GM19467 (cell line): Measurements from ENCODE around the gene HES5.
"Not testable (repeated sequence)": the region's sequence is repeated elsewhere in the genome, so short reads cannot be mapped to it uniquely, and the experiment has no call there.

Source experiments
- ATAC-seq: cut with Tn5 transposase; IDR thresholded peaks from one replicate; pipeline ENCODE4 v1.9.1; 2021; ENCODE audit warnings: mild to moderate bottlenecking, moderate library complexity; ENCODE audit not compliant: unreplicated experiment

Gene HES5, protein sequence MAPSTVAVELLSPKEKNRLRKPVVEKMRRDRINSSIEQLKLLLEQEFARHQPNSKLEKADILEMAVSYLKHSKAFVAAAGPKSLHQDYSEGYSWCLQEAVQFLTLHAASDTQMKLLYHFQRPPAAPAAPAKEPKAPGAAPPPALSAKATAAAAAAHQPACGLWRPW

DNA sequence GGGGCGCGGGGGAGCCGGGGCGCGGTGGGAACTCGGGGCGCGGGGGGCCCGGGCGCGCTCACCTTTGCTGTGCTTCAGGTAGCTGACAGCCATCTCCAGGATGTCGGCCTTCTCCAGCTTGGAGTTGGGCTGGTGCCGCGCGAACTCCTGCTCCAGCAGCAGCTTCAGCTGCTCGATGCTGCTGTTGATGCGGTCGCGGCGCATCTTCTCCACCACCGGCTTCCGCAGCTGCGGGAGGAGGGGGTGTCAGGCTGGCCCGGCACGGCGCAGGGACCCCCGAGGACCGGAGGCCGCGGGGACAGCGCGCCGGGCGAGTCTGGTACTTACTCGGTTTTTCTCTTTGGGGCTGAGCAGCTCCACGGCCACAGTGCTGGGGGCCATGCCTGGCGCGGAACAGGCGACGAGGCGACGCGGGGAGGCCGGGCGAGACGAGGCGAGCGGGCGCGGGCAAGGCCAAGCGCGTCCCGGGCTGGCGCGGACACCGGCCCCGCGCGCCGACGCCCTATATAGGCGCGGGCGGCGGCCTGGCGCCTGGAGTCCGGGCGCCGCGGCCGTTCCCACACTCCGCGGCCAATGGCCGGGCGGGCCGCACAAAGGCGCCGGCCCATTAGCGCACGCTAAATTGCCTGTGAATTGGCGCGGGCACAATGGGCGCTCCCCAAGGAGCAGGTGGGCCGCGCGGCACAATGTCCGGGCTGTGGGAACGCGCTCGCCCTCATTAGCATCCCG, at the start of gene HES5:
TSS of gene HES5 (minus strand) at position 480 of the 729 bp plus-strand sequence. CDS start at position 381, 99 bp downstream.
- no peak for ATAC-seq

DNA sequence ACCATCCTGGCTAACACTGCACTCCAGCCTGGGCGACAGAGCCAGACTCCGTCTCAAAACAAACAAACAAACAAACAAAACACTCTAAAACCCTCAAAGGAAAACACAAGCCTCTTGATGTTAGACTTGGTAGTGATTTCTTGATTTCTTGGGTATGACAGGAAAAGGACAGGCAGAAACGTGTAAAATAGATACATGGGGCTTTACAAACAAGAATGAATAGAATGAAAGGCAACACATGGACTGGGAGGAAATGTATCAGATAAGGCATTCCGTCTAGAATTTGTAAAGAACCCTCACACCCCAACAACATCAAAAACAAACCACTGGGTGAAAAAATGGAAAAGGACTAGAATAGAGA, 48.7 kb upstream of the HES5 start:
- ATAC-seq, result no peak

DNA sequence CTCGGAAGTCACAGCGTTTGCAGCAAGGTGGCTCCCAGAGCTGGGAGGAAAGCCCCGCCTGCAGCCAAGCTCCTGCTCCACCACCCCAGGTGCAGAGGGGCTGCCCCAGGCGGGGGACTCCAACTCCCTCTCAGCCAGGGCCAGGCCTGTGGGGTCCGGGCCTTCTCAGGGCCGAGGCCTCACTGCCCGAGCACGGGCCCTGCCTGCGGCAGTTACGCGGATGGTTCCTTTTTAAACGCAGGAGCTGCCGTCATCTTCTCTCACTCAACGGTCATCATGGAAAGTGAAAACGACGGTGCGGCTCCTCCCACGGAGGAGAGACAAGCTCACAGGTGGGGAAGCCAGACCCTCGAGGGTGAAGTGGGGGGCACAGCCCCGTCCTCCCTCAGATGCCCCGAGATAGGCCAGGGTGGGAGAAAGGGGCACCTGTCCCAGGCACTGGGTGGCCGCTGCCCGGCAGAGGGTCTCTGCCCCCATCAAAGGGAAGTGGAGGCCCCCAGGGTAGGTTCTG, 47.6 kb upstream of the HES5 start:
- ATAC-seq, result peak; percentile 39

DNA sequence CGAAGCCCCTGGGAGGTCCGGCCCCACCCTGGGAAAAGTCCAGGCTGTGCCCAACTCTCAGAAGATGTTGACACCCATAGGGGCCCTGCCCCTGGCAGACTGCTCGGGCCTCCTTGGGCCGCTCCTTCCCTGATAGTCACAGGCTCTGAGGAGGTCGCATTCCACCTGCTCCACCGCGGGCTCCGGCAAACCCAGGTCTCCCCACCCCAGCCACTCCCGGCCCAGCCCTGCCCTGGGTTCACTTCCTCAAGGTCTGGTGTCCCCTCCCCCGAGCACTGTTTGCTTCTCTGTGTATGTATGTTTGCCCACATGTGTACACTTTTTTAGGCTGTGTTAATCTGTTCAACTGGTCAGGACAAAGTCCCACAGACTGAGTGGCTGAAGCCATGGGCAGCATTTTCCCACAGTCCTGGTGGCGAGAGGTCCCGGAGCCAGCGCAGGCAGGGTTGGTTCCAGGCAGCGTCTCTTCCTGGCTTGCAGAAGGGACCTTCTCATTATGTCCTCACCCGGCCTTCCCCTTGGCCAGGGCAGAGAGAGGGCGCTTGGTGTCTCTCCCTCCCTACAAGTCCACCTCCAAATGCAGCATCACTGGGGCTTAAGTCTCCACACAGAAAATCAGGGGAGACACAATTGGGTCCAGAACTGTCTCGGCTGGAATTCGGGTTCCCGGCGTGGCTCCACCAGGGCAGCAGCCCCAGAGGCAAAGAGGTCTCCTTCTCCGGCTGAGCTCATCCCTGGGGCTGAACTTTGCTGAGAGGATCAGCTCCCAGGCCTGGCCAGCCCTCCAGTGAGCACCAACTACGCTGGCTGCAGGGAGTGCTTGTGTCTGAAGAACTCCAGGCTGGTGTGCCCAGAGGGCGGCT, 46.0 kb upstream of the HES5 start:
- ATAC-seq, result no peak

DNA sequence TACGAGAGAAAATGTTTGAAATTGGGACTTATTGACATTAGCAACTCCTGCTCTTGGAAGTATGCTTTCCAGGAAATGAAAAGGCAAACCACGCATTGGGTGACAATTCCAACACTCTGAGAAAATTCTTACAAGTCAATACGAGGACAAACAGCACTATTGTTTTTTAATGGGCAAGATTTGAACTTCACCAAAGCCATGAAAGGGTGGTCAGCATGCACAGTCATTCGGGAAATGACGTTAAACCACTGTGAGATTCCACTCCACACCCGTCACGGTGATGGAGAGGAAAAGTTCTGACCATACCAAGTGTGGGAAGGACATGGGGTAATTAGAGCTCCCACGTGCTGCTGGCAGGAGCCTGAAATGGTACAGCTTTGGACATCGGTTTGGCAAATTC, 44.3 kb upstream of the HES5 start:
- ATAC-seq, result no peak

DNA sequence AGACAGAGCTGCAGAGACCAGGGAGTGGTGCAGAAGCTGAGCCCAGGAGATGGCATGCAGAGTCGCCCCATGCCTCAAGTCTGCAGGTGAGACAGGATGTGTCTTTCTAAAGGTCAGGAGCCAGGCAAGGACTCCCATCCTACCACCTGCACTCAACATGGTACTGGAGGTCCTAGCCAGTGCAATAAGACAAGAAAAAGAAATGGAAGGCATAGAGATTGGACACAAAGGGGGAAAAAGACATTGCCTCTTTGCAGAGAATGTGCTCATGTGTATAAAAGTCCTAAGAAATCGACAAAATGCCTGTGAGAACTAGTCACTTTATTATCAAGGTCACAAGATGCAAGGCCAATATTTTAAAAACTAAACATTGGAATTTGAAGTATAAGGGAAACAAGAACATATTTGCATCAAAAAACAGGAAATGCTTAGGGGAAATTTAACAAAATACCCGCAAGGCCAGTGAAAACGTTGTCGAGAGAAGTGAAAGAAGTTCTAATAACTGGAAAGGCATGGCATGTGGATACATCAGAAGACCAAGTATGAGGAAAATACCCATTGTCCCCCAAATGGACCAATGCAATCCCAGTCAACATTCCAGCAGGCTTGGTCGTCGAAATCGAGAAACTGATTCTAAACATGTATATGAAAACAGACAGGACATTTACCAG, 43.3 kb upstream of the HES5 start:
- no peak for ATAC-seq

DNA sequence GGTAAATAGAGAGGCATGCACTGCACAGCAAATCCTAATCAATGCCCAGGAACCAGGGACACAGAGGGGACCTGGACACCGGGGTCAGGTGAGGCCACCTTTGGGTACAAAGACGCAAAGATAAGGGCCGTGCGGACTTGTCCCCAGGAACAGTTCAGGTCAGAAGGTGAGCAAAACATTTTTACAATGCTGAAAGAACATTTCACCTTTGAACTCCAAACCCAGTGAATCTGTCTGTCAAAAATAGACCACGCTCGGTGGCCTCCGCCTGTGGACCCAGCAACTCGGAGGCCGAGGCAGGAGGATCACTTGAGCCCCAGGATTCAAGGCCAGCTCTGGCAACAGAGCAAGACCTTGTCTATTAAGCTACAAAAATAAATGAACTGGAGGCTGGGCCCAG, 41.3 kb upstream of the HES5 start:
- ATAC-seq, result no peak

DNA sequence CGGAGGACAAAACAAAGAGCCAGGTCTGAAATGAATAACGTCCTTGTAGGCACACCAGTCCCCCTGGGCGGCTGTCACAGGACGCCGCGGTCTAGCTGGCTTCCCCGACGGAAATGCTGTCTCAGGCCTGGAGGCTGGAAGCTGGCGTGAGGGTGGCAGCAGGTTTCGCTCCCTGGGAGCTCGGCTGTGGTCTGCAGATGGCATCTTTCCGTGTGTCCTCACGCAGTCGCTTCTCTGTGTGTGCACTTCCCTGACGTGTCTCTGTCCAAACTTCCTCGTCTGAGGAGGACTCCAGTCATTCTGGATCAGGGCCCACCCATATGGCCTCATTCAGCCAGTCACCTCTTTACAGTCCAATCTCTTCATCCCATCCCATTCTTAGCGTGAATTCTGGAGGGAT, 40.3 kb upstream of the HES5 start:
- ATAC-seq, result no peak

DNA sequence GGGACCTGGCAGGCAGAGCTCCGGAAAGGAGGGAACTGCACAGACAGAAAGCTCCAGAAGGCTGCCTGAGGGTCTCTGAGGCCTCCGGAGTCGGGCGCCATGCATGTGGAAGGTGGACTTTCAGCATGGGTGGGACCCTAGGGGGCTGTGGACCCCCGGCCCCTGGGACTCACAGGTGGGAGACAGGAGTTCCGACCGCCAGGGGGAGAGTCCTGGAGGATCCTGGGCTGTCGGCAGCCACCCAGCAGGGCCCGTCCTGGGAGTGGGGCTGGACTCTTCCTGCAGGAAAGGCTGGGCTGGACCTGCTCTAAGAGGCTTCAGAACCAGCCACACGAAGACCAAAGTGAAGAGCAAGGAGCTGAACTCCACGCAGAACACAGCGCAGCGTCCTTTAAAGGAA, 39.6 kb upstream of the HES5 start:
- ATAC-seq, result not testable (repeated sequence)

DNA sequence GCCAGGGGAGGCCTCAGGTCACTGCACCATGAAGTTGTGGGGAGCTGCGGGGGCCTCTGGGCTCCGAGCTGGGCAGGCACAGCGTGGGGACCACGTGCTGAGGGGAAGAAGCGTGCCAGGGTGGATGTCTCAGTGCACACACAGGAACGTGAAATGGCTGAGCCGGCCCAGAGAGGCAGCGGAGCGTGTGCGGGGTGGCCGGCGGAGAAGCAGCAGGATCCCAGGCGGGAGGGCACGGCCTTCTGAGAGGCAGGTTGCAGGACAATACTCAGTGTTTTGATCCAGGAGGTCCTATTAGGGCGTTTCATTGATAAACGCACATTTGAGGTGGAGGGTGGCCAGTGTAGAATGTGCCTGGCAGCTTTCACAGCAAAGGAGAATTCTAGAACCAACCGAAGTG, 39.0 kb upstream of the HES5 start:
- ATAC-seq, result no peak

DNA sequence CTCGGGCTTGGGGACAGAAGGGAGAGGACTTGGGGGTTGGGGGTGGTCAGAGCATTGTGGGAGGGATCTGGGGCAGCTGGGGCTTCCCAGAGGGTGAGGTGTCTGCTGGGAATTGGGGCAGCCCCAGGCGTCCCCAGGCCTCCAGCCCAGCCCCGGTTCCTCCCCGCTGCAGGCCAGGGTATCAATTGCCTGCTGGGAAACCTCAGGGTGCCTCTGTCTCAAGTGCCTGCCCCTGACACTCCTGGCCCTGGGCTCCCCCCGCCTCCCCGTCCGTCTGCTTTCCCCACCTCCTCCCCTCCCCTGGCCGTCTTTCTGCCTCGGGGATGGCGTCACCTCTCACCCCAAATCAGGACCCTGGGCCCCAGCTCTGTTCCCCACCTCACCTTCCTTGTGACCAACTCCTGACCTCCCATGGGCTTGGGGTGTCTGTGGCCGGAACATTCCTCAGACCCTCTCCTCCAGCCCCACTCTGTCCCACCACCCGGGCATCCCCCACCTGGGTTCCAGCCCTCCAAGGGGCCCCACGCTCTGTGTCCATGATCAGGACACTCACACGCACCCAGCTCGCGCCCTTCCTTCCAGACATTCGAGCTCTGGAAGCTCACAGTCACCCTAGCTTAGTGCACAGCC, 38.2 kb upstream of the HES5 start:
- ATAC-seq, result not testable (repeated sequence)

DNA sequence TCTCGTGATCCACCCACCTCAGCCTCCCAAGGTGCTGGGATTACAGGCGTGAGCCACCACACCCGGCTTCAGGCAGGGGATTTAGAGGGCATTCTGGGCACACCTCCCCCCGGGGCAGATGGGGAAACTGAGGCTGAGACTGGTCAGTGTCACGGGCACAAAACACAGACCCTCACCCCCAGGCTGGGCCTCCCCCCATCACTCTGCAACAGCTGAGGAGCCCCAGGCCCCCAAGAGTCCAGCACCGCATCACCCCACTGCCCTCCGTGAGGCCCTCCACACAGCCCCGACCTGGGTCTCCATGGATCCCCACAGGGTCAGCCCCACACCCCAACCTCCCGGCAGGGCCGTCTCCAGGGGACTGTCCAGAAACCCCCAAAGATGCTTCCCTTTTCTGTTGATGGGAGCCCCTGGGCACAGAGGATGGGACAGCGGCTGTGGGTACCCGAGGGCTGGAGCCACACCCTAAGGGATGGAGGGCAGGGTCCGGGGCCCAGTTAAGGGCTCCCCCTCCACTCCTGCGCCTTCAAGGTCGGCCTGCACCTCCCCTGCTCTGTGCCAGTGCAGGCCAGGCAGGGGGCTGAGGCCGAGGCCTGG, 37.1 kb upstream of the HES5 start:
- no peak for ATAC-seq

DNA sequence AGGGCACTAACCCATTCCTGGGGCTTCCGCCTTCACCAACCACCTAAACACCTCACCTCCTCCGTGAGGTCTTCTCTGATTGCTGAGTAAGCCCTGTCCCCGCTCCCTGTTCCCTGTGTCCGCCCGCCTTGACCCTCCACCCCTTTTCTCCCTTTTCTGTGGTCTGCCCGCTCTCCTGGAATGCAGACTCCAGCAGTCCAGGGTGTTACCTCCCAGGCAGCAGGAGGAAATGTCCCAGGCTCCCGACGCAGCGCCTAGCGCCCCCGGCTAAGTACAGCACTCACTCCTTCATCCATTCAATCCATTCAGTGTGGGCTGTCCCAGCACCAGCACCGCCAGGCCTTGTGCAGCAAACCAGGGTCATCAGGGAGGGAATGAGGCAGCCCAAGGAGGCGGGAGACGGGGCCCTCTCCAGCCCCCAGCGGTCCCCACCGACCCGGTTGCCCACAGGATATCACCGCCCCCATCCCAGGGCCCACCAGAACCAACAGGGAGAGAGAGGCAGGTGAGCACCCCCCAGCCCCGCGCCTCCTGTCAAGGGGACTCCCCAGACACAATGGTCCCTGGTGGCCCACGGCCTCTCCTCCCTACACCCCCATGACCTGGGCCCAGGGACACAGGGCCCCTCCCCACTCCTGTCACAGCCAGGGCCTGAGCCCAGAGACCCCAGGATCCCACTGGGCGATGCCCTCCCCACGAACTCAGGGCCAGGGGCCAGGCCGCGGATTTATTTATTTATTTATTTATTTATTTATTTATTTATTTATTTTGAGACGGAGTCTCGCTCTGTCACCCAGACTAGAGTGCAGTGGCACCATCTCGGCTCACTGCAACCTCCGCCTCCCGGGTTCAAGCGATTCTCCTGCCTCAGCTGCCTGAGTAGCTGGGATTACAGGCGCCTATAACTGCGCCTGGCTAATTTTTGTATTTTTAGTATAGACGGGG, 36.3 kb upstream of the HES5 start:
- no peak for ATAC-seq

DNA sequence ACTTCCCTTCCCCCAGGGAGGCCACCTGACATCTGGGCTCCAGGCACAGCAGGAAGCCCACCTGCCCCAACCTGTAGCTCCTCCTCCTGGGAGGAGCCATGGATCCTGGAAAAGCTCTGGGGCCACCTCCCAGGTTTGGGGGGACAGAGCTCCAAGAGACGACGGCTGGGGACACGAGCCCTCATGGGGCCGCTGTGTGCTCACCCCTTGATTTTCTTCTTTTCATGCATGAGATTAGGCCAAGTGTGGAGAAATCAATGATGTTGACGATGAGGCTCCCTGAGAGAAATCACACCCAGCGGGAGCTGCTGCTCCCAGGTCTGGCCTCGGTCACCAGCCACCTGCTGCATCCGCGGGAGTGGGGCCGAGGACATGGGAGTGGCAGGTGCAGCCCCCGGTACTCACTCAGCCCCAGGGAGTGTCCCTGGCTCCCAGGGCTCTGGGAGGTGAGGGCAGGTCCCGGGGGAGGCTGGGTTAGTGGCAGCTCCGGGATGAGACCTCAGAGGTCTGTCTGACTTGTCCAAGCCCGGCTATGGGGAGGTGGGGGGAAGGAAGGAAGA, 34.8 kb upstream of the HES5 start:
- ATAC-seq, result no peak

DNA sequence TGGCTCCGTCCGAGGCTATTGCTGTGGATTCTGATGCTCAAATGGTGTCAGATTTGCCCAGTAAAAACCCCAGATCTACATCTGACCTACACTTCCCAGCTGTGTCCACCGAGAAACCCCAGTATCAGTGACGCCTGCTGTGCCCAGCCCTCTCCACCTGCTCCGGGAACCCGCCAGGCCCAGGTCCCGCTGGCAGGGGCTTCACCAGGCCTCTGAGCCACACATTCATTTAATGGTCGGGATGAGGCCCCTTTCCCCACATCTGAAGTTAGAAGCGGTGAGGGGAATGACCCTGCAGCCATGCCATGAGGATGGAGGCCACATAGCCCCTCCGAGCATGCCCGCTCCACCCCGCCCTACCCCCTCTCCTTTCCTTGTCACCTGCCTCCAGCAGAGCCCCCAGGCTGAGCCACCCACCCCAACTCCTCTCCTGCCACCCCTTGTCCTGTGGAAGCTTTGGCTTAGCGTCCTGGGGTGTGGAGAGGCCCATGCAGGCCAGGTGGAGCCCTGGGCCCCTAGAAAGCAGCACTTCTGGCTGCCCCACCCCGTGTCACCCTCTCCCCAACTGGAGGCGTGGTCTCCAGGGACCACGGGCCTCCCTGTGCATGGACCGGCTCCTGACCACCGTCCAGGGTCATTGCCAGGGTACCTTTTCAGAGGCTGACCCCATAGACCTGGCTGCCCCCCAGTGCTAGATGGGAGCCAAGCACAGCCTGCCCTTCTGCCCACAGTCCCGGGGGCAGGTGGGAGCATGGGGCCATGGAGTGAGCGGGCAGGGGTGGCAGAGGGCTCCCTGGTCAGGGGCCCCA, 34.1 kb upstream of the HES5 start:
- ATAC-seq, result no peak

DNA sequence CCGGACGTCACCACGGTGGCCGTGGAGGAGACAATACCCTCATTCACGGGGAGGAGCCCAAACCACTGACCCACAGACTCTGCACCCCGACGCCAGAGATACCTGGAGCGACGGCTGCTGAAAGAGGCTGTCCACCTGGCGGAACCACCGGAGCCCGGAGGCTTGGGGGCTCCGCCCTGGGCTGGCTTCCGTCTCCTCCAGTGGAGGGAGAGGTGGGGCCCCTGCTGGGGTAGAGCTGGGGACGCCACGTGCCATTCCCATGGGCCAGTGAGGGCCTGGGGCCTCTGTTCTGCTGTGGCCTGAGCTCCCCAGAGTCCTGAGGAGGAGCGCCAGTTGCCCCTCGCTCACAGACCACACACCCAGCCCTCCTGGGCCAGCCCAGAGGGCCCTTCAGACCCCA, 33.1 kb upstream of the HES5 start:
- no peak for ATAC-seq

DNA sequence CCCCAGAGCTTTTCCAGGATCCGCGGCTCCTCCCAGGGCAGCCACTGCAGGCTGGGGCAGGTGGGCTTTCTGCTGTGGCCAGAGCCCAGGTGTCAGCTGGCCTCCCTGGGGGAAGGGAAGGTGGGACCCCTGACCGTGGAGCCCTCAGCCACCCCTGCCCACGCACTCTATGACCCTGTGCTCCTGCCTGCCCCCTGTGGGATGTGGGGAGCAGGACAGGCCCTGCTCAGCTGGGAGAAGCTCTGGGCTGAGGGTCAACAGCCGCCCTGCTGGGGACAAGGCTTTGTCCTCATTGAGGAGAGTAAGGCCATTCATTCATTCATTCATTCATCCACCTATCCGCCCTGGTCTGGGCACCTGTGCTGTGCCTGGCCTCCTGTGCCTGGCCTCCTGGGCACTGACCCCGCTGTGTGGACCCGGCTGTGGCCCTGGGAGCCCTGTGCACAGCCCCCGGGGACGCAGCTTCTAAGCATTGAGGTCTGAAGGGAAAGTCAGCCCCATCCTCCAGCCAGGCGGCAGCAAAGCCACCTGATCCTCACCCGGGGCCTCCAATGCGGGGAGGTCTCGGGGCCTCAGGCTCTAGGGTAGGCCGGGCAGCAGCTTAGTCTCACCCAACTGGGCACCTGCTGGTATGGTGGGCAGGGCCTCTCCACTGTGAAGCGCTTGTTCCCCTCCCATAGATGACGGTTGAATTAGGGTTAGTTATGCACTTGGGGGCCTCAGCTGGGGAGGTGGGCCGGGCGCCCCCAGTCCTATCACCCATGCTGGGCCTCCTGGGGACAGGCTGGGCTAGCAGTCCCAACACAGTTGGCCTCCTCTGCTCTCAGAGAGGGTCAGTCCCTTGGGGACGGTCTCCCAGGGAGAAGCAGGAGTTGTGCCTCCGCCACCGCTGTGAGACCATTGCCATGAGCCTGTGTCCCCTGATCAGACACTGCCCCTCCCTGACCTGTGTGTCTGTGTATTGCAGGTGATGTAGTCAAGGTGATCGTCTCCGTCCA, 32.1 kb upstream of the HES5 start:
- ATAC-seq, result no peak
